ENCODE results near the gene FSTL1.

GRCh38 chr3:120421926-120422325, 28.9 kb downstream of the FSTL1 start:
- TF ChIP-seq CTCF (IDR thresholded peaks at IDR 0.05 in 2 of 3, conservative IDR thresholded peaks at IDR 0.05 in 1 of 3; ENCODE audit: borderline replicate concordance in 1 of 3, insufficient read depth in 1 of 3, low read depth in 2 of 3, low read length in 2 of 3) (no peak), EZH2phosphoT487 (IDR thresholded peaks at IDR 0.05; ENCODE audit: borderline replicate concordance) (no peak), YY1 (IDR thresholded peaks at IDR 0.05; ENCODE audit: extremely low read depth, insufficient replicate concordance, low read depth, low read length) (no peak), POLR2AphosphoS5 (IDR thresholded peaks at IDR 0.05; ENCODE audit: low read depth, low read length) (no peak), SP1 (IDR thresholded peaks at IDR 0.05; ENCODE audit: low read depth) (no peak), POLR2A (IDR thresholded peaks at IDR 0.05; ENCODE audit: borderline replicate concordance, extremely low read depth, insufficient read depth, insufficient read length) (no peak), EZH2 (IDR thresholded peaks at IDR 0.05) (no peak), SIN3A (IDR thresholded peaks at IDR 0.05; ENCODE audit: low read depth) (no peak), MAX (IDR thresholded peaks at IDR 0.05) (no peak), CEBPB (IDR thresholded peaks at IDR 0.05; ENCODE audit: low read depth) (no peak)
- TF ChIP-seq, protein P1, sequence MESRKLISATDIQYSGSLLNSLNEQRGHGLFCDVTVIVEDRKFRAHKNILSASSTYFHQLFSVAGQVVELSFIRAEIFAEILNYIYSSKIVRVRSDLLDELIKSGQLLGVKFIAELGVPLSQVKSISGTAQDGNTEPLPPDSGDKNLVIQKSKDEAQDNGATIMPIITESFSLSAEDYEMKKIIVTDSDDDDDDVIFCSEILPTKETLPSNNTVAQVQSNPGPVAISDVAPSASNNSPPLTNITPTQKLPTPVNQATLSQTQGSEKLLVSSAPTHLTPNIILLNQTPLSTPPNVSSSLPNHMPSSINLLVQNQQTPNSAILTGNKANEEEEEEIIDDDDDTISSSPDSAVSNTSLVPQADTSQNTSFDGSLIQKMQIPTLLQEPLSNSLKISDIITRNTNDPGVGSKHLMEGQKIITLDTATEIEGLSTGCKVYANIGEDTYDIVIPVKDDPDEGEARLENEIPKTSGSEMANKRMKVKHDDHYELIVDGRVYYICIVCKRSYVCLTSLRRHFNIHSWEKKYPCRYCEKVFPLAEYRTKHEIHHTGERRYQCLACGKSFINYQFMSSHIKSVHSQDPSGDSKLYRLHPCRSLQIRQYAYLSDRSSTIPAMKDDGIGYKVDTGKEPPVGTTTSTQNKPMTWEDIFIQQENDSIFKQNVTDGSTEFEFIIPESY (IDR thresholded peaks at IDR 0.05; ENCODE audit: extremely low read depth, insufficient replicate concordance, low read length) = no peak
- TF ChIP-seq, protein P2, sequence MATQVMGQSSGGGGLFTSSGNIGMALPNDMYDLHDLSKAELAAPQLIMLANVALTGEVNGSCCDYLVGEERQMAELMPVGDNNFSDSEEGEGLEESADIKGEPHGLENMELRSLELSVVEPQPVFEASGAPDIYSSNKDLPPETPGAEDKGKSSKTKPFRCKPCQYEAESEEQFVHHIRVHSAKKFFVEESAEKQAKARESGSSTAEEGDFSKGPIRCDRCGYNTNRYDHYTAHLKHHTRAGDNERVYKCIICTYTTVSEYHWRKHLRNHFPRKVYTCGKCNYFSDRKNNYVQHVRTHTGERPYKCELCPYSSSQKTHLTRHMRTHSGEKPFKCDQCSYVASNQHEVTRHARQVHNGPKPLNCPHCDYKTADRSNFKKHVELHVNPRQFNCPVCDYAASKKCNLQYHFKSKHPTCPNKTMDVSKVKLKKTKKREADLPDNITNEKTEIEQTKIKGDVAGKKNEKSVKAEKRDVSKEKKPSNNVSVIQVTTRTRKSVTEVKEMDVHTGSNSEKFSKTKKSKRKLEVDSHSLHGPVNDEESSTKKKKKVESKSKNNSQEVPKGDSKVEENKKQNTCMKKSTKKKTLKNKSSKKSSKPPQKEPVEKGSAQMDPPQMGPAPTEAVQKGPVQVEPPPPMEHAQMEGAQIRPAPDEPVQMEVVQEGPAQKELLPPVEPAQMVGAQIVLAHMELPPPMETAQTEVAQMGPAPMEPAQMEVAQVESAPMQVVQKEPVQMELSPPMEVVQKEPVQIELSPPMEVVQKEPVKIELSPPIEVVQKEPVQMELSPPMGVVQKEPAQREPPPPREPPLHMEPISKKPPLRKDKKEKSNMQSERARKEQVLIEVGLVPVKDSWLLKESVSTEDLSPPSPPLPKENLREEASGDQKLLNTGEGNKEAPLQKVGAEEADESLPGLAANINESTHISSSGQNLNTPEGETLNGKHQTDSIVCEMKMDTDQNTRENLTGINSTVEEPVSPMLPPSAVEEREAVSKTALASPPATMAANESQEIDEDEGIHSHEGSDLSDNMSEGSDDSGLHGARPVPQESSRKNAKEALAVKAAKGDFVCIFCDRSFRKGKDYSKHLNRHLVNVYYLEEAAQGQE (IDR thresholded peaks at IDR 0.05; ENCODE audit: low read depth) = no peak

Data from HCT116 (cell line).